NB4 (cell line): ENCODE data around the gene CSRNP3.

Experiments
- DNase-seq: peaks from one replicate; pipeline ENCODE4 v3.0.0; 2010; ENCODE audit warnings: low read depth
- H3K4me3 ChIP-seq: one replicate; pipeline ENCODE4 v1.5.1; 2011; ENCODE audit warnings: mild to moderate bottlenecking, low read depth, low read length, moderate library complexity
- MYC ChIP-seq: IDR thresholded peaks from 2 replicates; pipeline ENCODE4 v1.6.1; 2011; ENCODE audit warnings: low read depth, low read length
- POLR2A ChIP-seq: IDR thresholded peaks from 2 replicates; pipeline ENCODE4 v1.6.1; 2011; ENCODE audit warnings: mild to moderate bottlenecking; ENCODE audit not compliant: insufficient read length; ENCODE audit errors: extremely low read depth
- TF ChIP-seq, protein P1 (sequence below): IDR thresholded peaks from one replicate; pipeline ENCODE4 v1.5.1; 2012; ENCODE audit warnings: low read depth, low read length
- TF ChIP-seq, protein P2 (sequence below): IDR thresholded peaks from 2 replicates; pipeline ENCODE4 v1.6.1; 2011; ENCODE audit warnings: low read depth, low read length

Gene CSRNP3

DNA sequence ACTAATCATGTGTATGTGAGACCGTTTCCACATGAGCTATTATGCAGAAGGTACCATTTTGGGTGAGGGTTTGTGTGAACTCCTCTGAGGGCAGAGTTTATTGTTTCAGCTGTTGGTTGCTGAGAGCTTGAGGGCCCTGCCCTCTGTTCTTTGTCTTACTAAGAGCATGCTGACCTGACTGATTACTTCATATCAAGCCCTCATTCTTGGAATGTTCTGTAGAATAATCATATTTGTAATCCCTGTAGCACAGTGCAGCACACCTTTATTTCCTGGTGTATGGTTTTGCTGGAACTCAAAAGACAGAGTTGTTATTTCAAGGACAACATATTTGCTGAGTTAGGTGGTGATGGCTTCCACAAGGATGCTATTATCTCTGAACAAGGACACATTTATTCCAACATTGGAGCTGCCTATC is 206.1 kb downstream of the CSRNP3 start:
- no peak overlapping the region for H3K4me3 ChIP-seq
- DNase-seq: no peak
- no peak for TF ChIP-seq MYC
- TF ChIP-seq, protein P1, sequence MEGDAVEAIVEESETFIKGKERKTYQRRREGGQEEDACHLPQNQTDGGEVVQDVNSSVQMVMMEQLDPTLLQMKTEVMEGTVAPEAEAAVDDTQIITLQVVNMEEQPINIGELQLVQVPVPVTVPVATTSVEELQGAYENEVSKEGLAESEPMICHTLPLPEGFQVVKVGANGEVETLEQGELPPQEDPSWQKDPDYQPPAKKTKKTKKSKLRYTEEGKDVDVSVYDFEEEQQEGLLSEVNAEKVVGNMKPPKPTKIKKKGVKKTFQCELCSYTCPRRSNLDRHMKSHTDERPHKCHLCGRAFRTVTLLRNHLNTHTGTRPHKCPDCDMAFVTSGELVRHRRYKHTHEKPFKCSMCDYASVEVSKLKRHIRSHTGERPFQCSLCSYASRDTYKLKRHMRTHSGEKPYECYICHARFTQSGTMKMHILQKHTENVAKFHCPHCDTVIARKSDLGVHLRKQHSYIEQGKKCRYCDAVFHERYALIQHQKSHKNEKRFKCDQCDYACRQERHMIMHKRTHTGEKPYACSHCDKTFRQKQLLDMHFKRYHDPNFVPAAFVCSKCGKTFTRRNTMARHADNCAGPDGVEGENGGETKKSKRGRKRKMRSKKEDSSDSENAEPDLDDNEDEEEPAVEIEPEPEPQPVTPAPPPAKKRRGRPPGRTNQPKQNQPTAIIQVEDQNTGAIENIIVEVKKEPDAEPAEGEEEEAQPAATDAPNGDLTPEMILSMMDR: no peak
- TF ChIP-seq, protein P2, sequence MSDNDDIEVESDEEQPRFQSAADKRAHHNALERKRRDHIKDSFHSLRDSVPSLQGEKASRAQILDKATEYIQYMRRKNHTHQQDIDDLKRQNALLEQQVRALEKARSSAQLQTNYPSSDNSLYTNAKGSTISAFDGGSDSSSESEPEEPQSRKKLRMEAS: no peak
- TF ChIP-seq POLR2A: no peak

DNA sequence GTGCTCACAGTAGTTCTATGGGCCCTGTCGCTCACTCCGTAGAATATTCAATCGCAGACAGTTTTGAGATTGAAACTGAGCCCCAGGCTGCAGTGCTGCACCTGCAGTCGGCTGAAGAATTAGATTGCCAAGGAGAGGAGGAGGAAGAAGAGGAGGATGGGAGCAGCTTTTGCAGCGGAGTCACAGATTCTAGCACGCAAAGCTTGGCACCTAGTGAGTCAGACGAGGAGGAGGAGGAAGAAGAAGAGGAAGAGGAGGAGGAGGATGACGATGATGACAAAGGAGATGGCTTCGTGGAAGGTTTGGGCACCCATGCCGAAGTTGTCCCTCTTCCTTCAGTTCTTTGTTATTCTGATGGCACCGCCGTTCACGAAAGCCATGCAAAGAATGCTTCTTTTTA is 209.4 kb downstream of the CSRNP3 start:
- DNase-seq: no peak
- no peak overlapping the region for H3K4me3 ChIP-seq
- TF ChIP-seq POLR2A (no peak), MYC (no peak)
- TF ChIP-seq, protein P2: no peak
- TF ChIP-seq, protein P1: no peak

DNA sequence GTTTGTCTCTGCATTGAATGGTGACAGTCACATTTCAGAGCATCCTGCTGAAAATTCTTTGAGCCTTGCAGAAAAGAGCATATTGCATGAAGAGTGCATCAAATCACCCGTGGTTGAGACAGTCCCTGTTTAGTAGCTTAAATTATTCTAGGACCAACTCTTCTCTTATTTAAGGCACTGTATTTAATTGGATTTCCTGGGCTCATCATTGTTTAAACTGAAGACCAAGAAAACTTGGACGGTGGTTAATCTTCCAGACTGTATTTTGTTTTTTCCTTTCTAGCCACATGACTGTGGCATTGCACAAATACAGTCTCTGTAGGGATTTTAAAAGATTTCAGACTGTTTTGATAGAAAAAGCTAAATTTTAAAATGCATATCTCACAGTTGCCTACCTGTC is 210.1 kb downstream of the CSRNP3 start:
- DNase-seq: no peak
- TF ChIP-seq POLR2A (no peak), MYC (no peak)
- TF ChIP-seq, protein P2: no peak
- TF ChIP-seq, protein P1: no peak
- no peak overlapping the region for H3K4me3 ChIP-seq

DNA sequence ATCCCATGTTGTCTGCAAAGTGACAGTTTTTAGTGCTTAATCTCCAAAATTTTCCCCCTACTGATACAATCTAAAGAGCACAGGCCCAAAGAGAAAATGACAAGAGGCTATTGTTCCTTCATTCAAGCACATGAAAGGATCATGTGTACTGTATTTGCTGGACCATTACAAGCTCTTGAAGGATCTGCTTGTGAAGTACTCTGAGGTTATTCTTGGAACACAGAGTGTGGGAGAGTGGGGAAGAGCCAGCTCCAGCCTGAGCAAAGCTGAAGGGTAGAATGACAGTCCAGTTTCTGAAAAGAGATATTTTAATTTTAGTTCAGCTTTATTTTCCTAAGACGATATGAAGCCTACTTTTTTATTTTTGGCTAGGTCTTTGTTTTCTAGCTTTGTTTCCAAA is 212.3 kb downstream of the CSRNP3 start:
- no peak overlapping the region for H3K4me3 ChIP-seq
- TF ChIP-seq MYC: no peak
- no peak for TF ChIP-seq POLR2A
- TF ChIP-seq, protein P2: no peak
- TF ChIP-seq, protein P1: no peak
- DNase-seq: no peak

DNA sequence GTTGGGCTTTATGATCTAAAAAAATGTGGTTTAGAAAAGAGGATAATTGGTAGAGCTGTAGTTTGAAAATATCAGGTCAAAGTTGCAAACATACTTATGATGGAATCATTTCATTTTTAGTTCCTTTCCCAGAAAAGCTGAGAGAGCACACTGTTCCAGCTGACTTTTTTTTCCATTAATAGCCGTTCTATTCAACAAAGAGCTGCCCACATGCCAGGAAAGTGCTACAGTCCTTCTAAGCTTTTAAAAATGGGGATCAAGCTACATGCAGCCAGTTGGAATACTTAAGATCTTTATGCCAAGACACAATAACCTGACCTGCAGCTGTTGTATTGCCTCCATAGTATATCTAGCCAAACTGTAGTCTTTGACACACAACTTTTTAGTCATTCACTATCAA is 213.0 kb downstream of the CSRNP3 start:
- no peak overlapping the region for H3K4me3 ChIP-seq
- no peak for DNase-seq
- TF ChIP-seq, protein P1: no peak
- TF ChIP-seq, protein P2: no peak
- TF ChIP-seq POLR2A: no peak

DNA sequence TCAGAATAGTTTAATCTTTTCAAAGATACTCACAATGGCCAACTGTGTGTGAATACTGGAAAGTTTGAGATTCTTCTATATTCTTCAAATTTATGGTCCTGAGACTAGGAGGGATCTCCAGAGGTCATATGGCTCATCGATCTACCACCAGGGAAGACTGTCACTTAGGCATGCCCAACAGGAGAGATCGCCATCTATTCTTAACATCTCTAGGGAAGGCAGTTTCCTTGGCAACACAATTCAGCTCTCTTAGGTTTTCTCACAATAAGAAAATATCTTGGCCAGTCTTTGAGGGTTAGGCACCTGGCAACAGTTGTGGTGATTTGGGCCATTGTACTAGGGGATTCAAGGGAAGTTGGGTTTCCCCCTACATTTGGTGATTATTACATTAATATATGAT is 217.3 kb downstream of the CSRNP3 start:
- no peak overlapping the region for H3K4me3 ChIP-seq
- DNase-seq: no peak
- TF ChIP-seq, protein P1: no peak
- TF ChIP-seq MYC: no peak
- TF ChIP-seq POLR2A: no peak
- TF ChIP-seq, protein P2: no peak
